Measurements from ENCODE around the gene ADAM19. TPM values are rescaled to one million over a fixed set of nuclear protein-coding genes. Genes with fewer than 3 reads are reported as not detected.

Gene ADAM19
- polyA plus RNA-seq, 1 donor from 2014 or later = 9.9 TPM

- Histone ChIP-seq H3K9me3 (ENCODE audit: low read length) (no peaks in the 10 kb centered on the region), H2AFZ (ENCODE audit: low read depth, low read length) (no peak overlapping the region), H3K4me3 (ENCODE audit: low read length) (no peak overlapping the region), H3K9ac (ENCODE audit: low read length) (no peak overlapping the region), H3K4me2 (ENCODE audit: low read length) (no peak overlapping the region), H3K27me3 (ENCODE audit: insufficient read depth, low read depth, low read length) (no peaks in the 10 kb centered on the region), H4K20me1 (ENCODE audit: insufficient read depth) (no peaks in the 10 kb centered on the region), H3F3A (ENCODE audit: insufficient read depth, low read length, poor library complexity, severe bottlenecking) (no peaks in the 10 kb centered on the region), H3K27ac (ENCODE audit: low read length) (no peak overlapping the region), H3K79me2 (replicated peaks; ENCODE audit: insufficient read depth, low read length) (no peaks in the 10 kb centered on the region), H3K9me2 (ENCODE audit: insufficient read depth, low read length) (no peaks in the 10 kb centered on the region), H3K36me3 (ENCODE audit: insufficient read depth, low read length) (peaks cover 11% of the 10 kb centered on the region)
- TF ChIP-seq TAF1 (IDR thresholded peaks at IDR 0.05; ENCODE audit: low read depth) (no peak), EZH2 (IDR thresholded peaks at IDR 0.05; ENCODE audit: borderline replicate concordance, insufficient read depth, low read length, poor library complexity, severe bottlenecking) (no peak), EP300 (conservative IDR thresholded peaks at IDR 0.05; ENCODE audit: poor library complexity, severe bottlenecking) (no peak), MXI1 (conservative IDR thresholded peaks at IDR 0.05; ENCODE audit: poor library complexity, severe bottlenecking) (no peak), RAD21 (conservative IDR thresholded peaks at IDR 0.05) (no peak), CTCF (IDR thresholded peaks at IDR 0.05; ENCODE audit: poor library complexity, severe bottlenecking) (no peak), SMC3 (conservative IDR thresholded peaks at IDR 0.05; ENCODE audit: poor library complexity) (no peak), POLR2AphosphoS5 (IDR thresholded peaks at IDR 0.05) (no peak)
- TF ChIP-seq, protein P1, sequence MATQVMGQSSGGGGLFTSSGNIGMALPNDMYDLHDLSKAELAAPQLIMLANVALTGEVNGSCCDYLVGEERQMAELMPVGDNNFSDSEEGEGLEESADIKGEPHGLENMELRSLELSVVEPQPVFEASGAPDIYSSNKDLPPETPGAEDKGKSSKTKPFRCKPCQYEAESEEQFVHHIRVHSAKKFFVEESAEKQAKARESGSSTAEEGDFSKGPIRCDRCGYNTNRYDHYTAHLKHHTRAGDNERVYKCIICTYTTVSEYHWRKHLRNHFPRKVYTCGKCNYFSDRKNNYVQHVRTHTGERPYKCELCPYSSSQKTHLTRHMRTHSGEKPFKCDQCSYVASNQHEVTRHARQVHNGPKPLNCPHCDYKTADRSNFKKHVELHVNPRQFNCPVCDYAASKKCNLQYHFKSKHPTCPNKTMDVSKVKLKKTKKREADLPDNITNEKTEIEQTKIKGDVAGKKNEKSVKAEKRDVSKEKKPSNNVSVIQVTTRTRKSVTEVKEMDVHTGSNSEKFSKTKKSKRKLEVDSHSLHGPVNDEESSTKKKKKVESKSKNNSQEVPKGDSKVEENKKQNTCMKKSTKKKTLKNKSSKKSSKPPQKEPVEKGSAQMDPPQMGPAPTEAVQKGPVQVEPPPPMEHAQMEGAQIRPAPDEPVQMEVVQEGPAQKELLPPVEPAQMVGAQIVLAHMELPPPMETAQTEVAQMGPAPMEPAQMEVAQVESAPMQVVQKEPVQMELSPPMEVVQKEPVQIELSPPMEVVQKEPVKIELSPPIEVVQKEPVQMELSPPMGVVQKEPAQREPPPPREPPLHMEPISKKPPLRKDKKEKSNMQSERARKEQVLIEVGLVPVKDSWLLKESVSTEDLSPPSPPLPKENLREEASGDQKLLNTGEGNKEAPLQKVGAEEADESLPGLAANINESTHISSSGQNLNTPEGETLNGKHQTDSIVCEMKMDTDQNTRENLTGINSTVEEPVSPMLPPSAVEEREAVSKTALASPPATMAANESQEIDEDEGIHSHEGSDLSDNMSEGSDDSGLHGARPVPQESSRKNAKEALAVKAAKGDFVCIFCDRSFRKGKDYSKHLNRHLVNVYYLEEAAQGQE (IDR thresholded peaks at IDR 0.05; ENCODE audit: borderline replicate concordance) = no peak
Measured at GRCh38 chr5:157469073-157469472, 106.5 kb downstream of the ADAM19 start.

- Histone ChIP-seq H3K79me2 (replicated peaks; ENCODE audit: insufficient read depth, low read length) (no peaks in the 10 kb centered on the region), H4K20me1 (ENCODE audit: insufficient read depth) (no peaks in the 10 kb centered on the region), H3K9ac (ENCODE audit: low read length) (no peak overlapping the region), H3K9me3 (ENCODE audit: low read length) (no peaks in the 10 kb centered on the region), H3K9me2 (ENCODE audit: insufficient read depth, low read length) (no peaks in the 10 kb centered on the region), H3K36me3 (ENCODE audit: insufficient read depth, low read length) (peaks cover 11% of the 10 kb centered on the region), H3K4me2 (ENCODE audit: low read length) (no peak overlapping the region), H2AFZ (ENCODE audit: low read depth, low read length) (no peak overlapping the region), H3K27me3 (ENCODE audit: insufficient read depth, low read depth, low read length) (no peaks in the 10 kb centered on the region), H3F3A (ENCODE audit: insufficient read depth, low read length, poor library complexity, severe bottlenecking) (no peaks in the 10 kb centered on the region), H3K27ac (ENCODE audit: low read length) (no peak overlapping the region), H3K4me3 (ENCODE audit: low read length) (no peak overlapping the region)
- TF ChIP-seq SMC3 (conservative IDR thresholded peaks at IDR 0.05; ENCODE audit: poor library complexity) = no peak
- no peak for TF ChIP-seq CTCF (IDR thresholded peaks at IDR 0.05; ENCODE audit: poor library complexity, severe bottlenecking)
- TF ChIP-seq TAF1 (IDR thresholded peaks at IDR 0.05; ENCODE audit: low read depth) = no peak
- no peak for TF ChIP-seq RAD21 (conservative IDR thresholded peaks at IDR 0.05)
- no peak for TF ChIP-seq POLR2AphosphoS5 (IDR thresholded peaks at IDR 0.05)
- TF ChIP-seq, protein P1 (IDR thresholded peaks at IDR 0.05; ENCODE audit: borderline replicate concordance) = no peak
- no peak for TF ChIP-seq EZH2 (IDR thresholded peaks at IDR 0.05; ENCODE audit: borderline replicate concordance, insufficient read depth, low read length, poor library complexity, severe bottlenecking)
- no peak for TF ChIP-seq MXI1 (conservative IDR thresholded peaks at IDR 0.05; ENCODE audit: poor library complexity, severe bottlenecking)
- TF ChIP-seq EP300 (conservative IDR thresholded peaks at IDR 0.05; ENCODE audit: poor library complexity, severe bottlenecking) = no peak
Measured at GRCh38 chr5:157468293-157468965, 107.1 kb downstream of the ADAM19 start.
